Inflammatory macrophage (primary cell): ENCODE data around the gene MGAT5.
A peak's percentile ranks its signal among the peaks of the same experiment; 100 is the strongest.

ENCODE experiments used
- DNase-seq, 2 donors: peaks; one replicate each; pipeline ENCODE4 v3.0.0-alpha.2; 2020 to 2022

MGAT5 gene

DNA sequence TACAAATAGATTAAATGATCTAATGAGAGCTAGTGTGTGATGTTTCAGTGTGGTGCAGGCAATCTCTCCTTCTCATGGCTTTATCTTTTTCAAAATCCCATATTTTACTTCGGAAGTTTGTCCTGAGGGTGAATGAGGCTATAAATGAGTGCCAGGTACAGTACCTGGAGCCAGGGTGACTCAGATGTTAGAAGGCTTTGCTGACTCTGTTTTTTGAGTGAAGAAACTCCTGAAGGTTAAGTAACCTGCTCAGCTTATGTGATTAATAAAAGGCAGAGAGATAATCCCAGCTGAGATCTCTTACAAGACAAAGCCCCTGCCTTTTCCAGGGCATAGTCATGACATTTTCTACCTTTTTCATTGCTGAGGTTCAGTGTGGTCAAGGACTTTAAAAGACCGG lies 52.6 kb downstream of the MGAT5 start:
- DNase-seq = no peak

DNA sequence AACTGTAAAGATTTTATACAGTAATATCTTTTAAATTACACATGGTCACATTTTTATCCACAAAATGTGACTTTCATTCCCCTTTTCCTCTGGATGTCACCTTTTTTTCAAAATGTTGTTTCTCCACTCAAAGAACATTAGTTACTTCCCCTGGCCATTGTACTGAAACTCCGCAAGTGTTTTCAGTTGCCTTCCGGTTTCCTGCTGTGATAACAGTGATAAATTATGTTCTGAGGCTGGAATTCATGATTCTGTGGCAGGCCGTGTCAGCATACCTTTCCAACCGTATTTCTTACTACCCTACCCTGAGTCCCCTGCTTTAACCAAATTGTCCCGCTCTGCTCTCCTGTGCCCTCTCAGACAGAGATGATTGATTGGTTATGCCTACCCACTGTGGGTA lies 53.5 kb downstream of the MGAT5 start:
- no peak for DNase-seq

DNA sequence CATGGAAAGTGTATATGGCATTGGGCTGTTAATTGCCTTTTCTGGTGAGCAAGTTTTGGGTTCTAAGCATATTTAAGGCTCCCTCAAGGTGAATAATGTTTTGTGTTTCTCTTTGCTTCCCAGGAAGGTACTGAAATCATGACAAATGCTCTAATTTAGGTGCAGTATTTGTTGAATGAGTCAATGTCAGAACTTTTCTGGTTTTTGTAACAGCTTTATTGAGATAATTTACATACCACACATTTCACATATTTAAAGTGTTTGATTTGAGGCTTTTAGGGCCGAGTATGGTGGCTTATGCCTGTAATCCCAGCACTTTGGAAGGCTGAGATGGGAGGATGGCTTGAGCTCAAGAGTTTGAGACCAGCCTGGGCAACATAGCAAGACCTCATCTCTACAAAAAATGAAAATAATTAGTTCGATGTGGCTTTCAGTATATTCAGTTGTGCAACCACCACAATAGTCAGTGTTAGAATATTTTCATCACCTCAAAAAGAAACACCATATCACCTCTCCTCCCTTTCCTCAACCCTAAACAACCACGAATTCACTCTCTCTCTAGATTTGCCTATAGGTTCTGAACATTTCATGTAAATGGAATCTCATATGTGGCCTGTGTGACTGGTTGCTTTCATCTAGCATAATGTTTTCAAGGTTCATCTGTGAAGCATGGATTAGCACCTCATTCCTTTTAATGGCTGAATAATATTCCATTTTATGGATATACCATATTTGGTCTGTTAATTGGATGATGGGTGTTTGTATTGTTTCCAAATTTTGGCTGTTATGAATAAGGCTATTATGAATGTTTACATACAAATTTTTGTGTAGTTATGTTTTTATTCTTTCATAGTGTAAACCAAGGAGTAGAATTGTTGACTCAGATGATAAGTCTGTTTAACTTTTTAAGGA lies 54.9 kb downstream of the MGAT5 start:
- DNase-seq = no peak

DNA sequence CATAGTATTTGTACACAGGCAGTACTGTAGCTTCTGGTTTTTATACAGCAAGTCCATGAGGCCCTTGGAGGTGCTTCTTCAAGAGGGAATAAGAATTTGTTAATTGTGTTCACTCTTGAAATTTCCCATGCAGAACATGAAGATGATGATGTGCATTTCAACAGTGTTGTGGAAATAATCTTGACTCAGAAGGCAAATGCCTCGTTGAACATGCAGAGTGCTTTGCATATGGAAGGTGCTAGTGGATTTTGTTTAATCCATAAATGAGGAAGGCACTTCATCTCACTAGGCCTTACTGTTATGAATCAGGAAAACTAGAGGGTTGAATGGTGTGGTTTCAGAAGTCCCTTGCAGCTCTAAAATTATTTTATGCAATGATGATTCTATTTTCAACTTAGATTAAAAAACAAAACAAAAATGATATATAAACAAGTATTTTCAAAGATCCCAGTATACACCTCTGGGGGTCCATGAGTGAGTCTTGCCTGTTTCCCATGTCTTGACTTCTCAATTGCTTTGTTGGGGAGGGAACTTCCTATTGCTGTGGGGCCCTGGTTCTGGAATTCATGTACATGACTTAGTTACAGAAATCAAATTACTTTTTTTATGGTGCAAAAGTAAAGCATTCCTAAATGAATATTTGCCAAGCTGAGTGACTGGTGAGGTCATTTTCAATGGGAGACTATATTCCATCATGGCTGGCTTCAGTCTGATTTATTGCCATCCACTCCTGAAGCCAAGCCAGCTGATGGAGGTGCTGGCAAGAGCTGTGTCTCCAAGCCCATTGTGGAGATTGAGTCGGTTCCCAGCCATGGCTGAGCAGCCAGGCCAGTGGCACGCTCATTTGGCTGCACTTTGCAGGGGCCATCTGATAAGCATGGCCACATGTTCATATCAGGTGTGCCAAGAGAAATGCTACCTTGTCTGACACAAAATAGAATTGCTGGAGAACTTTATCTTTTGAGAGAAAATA lies 56.5 kb downstream of the MGAT5 start:
- no peak for DNase-seq

DNA sequence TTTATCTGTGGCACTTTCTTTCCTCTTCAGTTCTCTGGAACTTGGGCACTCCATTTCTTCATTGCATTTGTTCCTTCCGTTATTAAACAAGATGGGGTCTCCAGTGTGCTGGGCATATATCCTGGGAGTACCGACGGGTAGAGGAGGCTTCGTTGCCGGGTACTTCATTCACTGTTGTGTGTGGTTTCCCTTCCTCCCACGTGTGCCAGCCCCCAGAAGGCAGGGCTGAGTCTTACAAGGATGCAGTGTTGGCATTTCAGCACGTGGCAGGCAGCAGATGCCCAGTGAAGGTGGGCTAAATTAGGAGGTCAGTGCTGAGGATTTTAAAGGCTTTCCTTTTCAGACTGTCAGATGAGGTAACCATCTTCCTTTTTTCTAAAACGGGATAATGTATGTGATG lies 58.6 kb downstream of the MGAT5 start:
- no peak for DNase-seq

DNA sequence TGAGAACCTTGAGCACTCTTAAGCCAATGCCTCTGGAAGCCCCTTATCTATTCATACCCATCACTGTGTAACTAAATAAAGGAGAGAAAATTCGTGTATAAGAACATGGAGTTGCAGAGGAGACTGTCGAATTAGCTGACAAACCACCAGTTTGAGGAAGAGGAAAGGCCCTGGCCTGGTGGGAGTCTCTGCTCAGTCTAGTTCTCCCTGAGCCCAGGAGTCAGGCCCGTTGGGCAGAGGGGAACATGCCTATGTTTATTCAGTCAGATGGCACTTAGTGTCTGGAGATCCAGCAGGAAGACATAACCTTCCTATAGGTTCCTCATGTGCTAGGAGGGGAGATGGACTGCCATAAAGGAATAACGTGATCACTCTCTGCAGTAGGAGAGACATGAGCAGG lies 60.3 kb downstream of the MGAT5 start:
- no peak for DNase-seq

DNA sequence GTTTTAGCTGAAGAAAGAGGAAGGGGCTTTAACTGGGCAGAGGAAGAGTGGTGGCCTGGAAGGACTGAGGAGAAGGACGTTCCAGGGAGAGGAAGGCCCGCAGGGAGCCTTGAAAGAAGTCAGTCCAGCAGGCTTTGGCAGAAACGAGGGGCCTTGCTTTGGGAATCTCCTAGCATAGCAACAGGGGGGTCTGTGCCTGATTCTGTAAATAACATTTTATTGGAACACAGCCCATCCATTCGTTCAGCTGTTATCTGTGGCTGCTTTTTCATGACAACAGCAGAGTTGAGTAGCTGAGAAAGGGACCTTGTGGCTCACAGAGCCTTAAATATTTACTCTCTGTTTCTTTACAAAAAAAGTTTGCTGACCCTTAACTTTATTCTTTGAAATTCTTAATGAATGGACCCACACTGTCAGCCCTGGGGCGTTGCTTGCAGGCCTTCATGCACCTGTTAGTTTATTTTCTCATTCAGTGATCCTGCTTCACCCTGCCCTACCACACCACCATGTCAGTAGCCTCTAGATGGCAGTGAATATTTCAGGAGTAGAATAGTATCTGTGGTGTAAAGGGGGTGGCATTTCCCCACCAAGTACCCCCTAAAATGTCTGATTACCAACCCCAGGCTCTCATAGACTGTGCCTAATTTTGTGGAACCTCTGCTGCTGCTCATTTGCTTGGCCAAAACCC lies 61.0 kb downstream of the MGAT5 start:
- DNase-seq = no peak

DNA sequence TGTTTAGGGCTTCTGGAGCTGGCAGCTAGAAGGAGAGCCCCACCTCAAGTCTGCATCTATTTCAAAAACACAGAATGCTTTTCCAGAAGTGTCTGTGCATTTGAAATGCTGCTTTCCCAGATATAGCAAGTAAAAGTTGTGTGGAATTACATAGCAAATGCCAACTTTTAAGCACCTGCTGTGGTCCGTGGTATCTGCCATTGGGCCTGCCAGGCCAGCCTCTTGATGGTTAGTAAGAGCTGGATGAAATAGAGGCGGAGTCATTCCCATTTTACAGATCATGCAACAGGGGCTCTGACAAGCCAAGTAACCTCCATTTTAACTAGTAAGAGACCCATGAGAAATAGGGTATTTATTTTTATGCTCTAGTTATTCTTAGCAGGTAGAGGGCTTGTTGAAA lies 61.6 kb downstream of the MGAT5 start:
- no peak for DNase-seq

DNA sequence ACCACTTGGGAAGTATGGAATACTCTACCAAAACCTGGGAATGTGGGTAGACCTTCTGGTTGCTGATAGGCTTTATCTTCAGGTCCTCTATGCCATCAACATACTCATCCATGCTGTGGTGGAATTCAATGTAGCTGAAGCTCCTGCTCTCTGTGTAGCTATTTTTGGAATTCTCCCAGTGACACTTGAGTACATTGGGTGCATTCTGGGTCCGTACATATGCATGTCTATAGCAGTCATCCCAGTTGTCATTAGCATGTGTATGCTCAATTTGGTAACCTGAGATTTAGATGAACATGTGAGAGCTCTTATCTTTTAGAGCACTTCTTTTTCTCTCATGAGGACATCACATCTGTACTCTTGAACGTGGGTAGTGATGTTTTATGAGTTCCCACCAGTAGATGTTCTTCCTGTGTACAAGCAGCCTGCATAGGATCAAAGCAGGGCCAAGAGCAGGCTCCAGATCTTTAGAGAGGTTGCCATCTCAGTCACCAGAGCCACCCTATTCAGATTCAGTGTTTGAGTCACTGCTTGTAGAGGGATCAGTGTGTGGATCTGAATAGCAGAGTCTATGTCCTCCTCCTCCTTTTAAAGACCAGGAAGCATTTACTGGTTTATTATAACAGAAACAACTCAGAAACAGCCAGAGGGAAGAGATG lies 65.9 kb downstream of the MGAT5 start:
- DNase-seq = no peak

DNA sequence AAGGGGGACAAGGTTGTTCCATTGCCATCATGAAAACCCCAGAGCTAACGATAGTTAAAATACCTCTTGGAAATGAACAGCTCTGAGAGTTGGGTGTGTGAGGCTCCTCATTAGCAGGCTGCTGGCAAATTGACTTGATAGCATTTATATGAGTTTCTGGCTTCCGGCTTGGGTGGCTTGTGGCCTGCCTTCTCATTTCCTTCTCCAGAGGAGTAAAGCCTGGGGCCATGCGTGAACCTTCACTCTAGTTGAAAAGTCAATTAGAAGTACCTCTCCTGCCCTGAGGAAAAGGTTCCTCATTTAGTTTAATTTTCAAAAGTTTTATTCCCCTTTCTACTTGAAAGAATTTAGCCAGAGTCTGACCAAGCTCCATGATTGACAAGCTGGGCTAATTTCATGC lies 67.1 kb downstream of the MGAT5 start:
- DNase-seq = no peak

DNA sequence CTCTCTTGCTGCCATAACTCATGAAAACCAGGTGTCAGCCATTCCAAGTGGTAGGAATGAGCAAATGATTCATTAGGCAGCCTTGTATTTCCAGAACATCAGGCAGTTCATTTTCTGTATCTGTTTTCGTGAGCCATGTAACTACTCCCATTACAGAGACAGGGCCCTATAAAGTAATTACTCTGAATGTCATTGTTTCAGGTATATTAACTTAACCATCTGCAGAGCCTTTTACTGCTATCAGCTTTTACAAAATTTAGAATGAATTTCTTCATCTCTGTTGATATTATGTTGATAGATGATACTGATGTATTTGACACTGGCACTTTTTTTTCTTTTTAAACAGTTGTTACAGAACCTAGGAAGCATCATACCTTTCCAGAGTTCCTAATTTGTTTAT lies 69.9 kb downstream of the MGAT5 start:
- DNase-seq = no peak

DNA sequence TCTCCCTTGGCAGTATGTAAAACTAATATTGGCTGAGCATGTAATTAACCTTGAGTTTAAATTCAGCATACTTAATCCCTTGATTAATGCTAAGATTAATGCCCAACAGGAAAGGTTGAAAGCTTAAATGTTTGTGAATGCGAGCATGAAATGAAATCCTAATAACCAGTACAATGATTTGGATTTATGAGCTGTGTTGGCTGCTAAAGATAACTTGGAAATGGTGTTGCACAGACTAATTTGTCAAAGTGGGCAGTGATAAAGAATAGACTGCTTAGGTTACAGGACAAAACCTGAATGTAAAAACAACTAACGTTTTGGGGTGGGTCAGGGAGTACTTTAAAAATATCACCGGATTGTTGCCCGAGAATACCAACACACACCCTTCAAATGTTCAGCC lies 70.6 kb downstream of the MGAT5 start:
- DNase-seq = no peak

DNA sequence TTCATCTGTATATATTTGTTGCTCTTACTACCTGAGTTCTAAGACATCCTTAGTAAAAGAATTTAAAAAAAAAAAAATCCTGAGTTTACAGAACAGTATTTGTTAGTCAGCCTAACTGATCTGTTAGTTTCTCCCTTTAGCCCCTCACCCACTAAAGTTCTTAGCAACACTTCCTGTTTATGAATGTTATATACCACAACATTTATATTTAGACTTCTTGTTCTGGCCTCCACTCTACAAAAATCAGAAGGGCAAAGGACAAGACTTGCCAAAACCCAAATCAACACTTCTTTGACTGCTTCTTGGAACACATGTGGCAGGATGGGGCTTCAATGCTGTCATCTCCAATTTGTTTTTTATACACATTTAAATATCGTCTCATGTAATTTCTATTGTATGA lies 71.1 kb downstream of the MGAT5 start:
- DNase-seq = peak; percentile 50 to 68

DNA sequence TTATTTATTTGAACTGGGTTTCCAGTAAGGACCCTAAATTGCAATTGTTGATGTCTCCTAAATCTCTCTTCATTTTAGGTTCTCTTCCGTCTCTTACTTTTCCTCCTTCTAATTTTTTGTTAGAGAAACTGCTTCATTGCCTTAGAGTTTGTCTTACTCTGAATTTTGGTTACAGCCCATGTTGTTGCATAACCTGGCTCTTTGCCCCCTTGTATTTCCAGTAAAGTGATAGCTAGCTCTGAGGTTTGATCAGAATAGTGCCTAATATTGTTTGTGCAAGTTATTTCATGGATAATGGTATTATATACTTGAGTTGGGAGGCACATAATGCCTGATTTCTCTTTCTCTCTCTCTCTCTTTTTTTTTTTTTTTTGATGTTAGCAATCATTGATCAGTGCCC lies 71.8 kb downstream of the MGAT5 start:
- no peak for DNase-seq

DNA sequence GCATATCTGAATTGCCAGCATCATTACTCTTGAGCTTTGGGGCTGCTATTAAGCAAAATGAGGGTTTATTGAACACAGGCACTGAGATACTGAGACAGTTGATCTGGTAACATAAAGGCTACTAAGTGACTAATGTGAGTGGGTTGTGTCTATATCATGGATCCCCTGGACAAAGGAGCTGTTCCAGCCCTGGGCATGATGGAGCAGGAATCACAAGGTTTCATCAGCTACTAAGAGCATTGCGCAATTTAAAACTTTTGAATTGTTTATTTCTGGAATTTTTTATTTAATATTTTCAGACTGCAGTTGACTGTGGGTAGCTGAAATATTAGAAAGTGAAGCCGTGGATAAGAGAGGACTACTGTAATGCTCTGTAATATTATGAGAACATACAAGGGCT lies 73.5 kb downstream of the MGAT5 start:
- no peak for DNase-seq

DNA sequence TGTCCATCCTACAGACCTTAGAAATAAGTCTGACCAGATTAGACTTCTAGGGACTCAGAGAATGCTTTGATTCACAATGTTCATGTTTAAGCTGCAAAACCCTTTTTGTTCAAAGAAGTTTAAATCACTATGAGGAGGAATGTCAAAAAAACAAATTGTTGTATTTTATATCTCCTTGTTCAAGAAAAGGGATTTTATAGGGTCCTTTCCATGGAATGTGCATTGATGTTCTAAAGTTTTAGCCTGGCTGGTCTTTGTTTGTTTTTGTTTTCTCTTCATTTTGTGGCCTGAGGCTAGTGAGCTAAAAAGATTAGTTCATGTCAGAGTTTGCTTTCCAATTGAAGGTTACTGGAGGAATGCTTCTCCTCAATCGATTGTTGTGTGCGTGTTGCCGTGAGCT lies 77.2 kb downstream of the MGAT5 start:
- no peak for DNase-seq

DNA sequence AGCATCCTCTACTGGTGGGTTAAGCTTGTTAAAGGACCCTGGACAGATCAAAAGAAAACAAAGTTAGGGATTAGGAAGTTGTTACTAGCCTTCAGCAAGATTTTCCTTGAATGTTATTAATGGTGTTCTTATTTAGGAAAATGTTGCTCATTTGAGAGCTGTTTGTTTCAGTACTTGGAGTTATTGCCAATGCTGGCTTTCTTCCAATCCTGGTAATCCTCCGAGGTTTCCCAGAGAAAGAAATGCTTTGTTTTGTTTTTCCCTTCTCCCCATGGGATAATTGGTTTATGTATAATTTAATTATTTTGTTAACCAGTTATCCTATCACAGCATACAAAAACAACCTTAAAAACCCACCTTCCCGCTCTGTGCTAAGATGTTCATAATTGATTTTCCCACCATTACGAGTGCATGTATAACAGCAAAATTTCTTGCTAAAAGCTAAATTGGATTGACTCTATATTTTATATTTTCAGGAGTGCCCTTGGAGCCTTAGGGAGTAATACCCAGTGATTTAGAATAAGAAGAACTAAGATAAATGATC lies 79.8 kb downstream of the MGAT5 start:
- no peak for DNase-seq

DNA sequence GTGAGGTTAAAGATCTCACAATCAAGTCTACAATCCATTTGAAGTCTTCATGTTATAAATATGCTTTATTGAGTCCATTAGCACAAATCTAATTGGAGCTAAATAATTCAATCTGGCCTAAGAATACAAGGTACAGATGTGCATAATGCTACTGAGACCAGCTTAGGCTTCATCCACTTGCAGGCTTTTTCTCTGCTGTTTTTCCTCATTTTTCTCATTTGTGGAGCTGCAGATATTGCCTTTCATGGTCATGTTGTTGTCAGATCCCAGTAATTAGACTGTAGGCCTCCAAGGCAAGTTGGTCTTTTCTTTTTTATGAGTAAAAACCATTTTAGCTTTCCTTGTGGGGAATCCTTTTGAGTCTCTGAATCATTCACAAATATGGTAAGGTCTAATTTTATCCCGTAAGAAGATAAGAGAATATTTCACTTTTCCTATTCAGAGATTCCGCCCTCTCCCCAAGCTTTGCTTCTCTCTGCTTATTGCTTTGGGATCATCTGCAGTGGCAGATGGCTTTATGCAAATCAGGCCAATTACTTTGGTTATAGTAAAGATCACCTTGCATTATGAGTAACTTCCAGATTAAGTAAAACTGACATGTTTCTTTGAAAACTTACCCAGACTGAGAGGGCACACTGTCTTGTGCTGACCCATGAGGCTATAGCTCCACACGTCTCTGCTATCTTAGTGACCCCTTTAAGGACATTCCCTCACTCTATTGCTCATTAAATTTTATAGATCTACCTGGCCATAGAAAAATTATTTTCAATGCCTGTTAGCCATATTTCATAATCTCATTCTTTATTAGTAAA lies 80.9 kb downstream of the MGAT5 start:
- no peak for DNase-seq

DNA sequence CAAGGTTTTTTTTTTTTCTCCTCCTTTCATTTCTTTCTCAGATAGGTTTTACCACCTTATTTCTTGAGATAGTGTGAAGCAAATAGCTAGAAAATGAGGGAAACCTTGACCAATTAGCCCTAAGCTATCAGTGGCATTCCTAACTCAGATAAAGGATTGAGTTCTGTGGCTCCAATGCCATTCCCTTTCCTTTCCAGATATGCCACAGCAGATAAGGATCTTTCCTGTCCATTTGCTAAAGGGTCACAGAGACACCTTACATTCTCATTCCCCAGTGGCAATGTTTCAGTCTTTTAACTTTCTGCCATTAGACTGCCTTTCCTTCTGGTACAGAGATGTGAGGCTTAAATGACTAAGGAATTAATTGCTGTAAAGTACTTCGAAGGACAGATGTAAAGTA lies 81.7 kb downstream of the MGAT5 start:
- no peak for DNase-seq

DNA sequence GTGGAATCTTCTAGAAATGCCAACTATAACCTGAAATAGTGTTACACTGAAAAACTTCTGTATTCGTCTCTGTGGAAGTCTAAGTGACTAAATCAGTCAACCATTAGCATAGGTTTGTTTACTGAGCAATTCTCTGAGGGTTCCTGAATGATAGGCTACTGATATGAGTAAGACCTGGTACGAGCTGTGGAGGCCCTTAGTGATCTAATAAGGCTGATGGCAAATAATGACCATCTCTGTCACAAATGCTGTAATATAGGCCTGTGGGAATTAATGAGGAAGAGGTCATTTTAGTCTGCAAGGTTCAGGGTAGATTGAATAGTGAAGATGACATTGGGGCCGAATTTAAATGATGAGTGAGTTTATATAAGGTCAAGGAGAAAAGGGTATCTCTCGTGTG lies 82.5 kb downstream of the MGAT5 start:
- no peak for DNase-seq

DNA sequence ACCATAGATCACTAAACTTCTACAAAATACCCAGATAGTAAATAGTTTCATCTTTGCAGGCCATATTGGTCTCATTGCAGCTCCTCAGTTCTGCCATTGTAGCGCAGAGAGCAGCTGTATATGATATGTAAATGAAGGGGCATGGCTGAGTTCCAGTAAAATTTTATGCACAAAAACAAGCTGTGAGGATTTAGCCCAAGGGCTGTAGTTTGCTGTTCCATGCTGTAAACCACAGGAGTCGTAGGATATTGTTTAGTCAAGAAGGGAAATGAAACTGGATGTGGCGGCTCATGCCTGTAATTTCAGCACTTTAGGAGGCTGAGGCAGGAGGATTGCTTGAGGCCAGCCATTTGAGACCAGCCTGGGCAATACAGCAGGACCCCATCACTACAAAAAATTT lies 83.0 kb downstream of the MGAT5 start:
- no peak for DNase-seq
